Panc1 (cell line): Measurements from ENCODE around the gene C19orf53. TPM values are rescaled to one million over a fixed set of nuclear protein-coding genes. Genes with fewer than 3 reads are reported as not detected.

Source experiments
- ATAC-seq: fragments of 200-7000 bp; cut with Tn5 transposase; 2 replicates; pipeline ENCODE4 v1.9.1; 2020; ENCODE audit warnings: mild to moderate bottlenecking, moderate library complexity
- BruUV-seq: library from RNA; stranded (reverse); fragments of 400-500 nt; replicated peaks from 2 replicates; lab custom pipeline; 2021; lab: Mats Ljungman, UMichigan
- CTCF ChIA-PET: fragments of 300-600 bp; sonication (Branson Sonifier 250); formaldehyde crosslinking; loops from one replicate; lab custom pipeline; 2022; ENCODE audit warnings: antibody characterized with exemption; lab: Charles Lee
- POLR2A ChIA-PET: fragments of 300-600 bp; sonication (Branson Sonifier 250); formaldehyde crosslinking; loops from one replicate; lab custom pipeline; 2022; ENCODE audit warnings: antibody characterized with exemption; lab: Charles Lee
- DNase-seq: peaks from one replicate; pipeline ENCODE4 v3.0.0-alpha.2; 2010; ENCODE audit warnings: low read depth, low spot score
- H3K27ac ChIP-seq: 2 replicates; pipeline ENCODE4 v1.5.1; 2011; ENCODE audit warnings: mild to moderate bottlenecking, low read length, inconsistent platforms
- H3K27me3 ChIP-seq: fragments of 200-500 bp; sonication (Bioruptor generic); 2 replicates; pipeline ENCODE4 v1.6.0; 2014; ENCODE audit warnings: low read length, inconsistent platforms; ENCODE audit not compliant: control insufficient read depth, insufficient read depth
- H3K36me3 ChIP-seq: fragments of 200-500 bp; sonication (Bioruptor generic); 2 replicates; pipeline ENCODE4 v1.5.1; 2014; ENCODE audit warnings: inconsistent platforms, mild to moderate bottlenecking, low read length, moderate library complexity; ENCODE audit not compliant: control insufficient read depth, insufficient read depth
- H3K4me1 ChIP-seq: 2 replicates; pipeline ENCODE4 v1.5.1; 2011; ENCODE audit warnings: inconsistent platforms, mild to moderate bottlenecking, low read length, moderate library complexity; ENCODE audit not compliant: control insufficient read depth, insufficient read depth
- H3K4me3 ChIP-seq, 2 experiments: 2 replicates each; pipeline ENCODE4 v1.5.1; 2011 to 2012; ENCODE audit warnings: low read depth in 2 of 2, low read length in 2 of 2, mild to moderate bottlenecking in 2 of 2, inconsistent platforms in 1 of 2, moderate library complexity in 1 of 2
- H3K9me3 ChIP-seq: fragments of 200-500 bp; sonication (Bioruptor generic); 2 replicates; pipeline ENCODE4 v1.5.1; 2014; ENCODE audit warnings: low read depth, mild to moderate bottlenecking, inconsistent platforms, low read length, moderate library complexity; ENCODE audit not compliant: control insufficient read depth, insufficient read depth
- CTCF ChIP-seq: fragments of 450-650 bp; IDR thresholded peaks from 2 replicates; pipeline ENCODE4 v1.5.1; 2017; ENCODE audit warnings: mild to moderate bottlenecking
- POLR2AphosphoS5 ChIP-seq: IDR thresholded peaks from 2 replicates; pipeline ENCODE4 v1.6.1; 2012; ENCODE audit warnings: mild to moderate bottlenecking, low read depth, low read length, moderate library complexity
- REST ChIP-seq, 2 experiments: IDR thresholded peaks; 2 replicates each; pipeline ENCODE4 v1.6.1; 2011 to 2012; ENCODE audit warnings: low read depth in 2 of 2, control low read depth in 1 of 2, low read length in 1 of 2, mild to moderate bottlenecking in 1 of 2, moderate library complexity in 1 of 2; ENCODE audit not compliant: insufficient read depth in 1 of 2
- SIN3A ChIP-seq: IDR thresholded peaks from 2 replicates; pipeline ENCODE4 v1.6.1; 2012; ENCODE audit warnings: low read depth, mild to moderate bottlenecking, low read length, moderate library complexity, borderline replicate concordance; ENCODE audit not compliant: insufficient read depth
- TCF7L2 ChIP-seq: IDR thresholded peaks from 2 replicates; pipeline ENCODE4 v1.6.1; 2011; ENCODE audit warnings: mild to moderate bottlenecking, low read depth, low read length, inconsistent platforms
- in situ Hi-C: cut with HindIII; loops from 2 replicates; pipeline ENCODE4 v1.10.0; 2016; ENCODE audit warnings: low sequenced_read_pairs, low pct_unique_long_range_greater_than_20kb
- intact Hi-C: fragments of 100-400 bp; cut with micrococcal nuclease; formaldehyde crosslinking; loops from one replicate; pipeline ENCODE4 v1.10.0; 2022; ENCODE audit not compliant: unreplicated experiment
- total RNA-seq: library from RNA; stranded (reverse); gene quantifications from one replicate; pipeline ENCODE4 v1.2.1, GENCODE V29; 2021; ENCODE audit not compliant: unreplicated experiment

The C19orf53 gene
- total RNA-seq, 1 experiment from 2014 or later, result 97.2 TPM

GRCh38 chr19:13758795-13759194 lies 15.5 kb upstream of the C19orf53 start:
- in situ Hi-C loops (no loop called here), intact Hi-C loops (no loop called here)
- POLR2A ChIA-PET, result no interaction called here
- TF ChIP-seq CTCF (no peak), POLR2AphosphoS5 (no peak), REST (IDR thresholded peaks at IDR 0.05; ENCODE audit: insufficient read depth in 1 of 2, low read depth in 2 of 2, low read length in 1 of 2) (no peak), SIN3A (no peak), TCF7L2 (no peak)
- Histone ChIP-seq H3K27me3 (no peaks in the 10 kb centered on the region), H3K27ac (no peak overlapping the region), H3K9me3 (no peaks in the 10 kb centered on the region), H3K4me3 (no peak overlapping the region), H3K4me1 (no peaks in the 10 kb centered on the region), H3K36me3 (peaks cover 3% of the 10 kb centered on the region; the same call in 1 of the 2 replicates)
- CTCF ChIA-PET, result no interaction called here
- DNase-seq (no peak), ATAC-seq (no peak)
- no TSS peak for BruUV-seq

- POLR2A ChIA-PET, result interaction anchor here (0.5 kb wide), 1 partner anchor 480 kb away, joined by 4 read pairs; no protein-coding TSS in a partner anchor
Measured at GRCh38 chr19:13761423-13761822, 12.8 kb upstream of the C19orf53 start.

More at GRCh38 chr19:13761423-13761822, 12.8 kb upstream of the C19orf53 start:
- intact Hi-C loops (no loop called here), in situ Hi-C loops (no loop called here)
- Histone ChIP-seq H3K27ac (no peak overlapping the region), H3K9me3 (no peaks in the 10 kb centered on the region), H3K4me1 (0 out of 2 replicates have a peak, but pooled peaks cover 4% of the 10 kb centered on the region), H3K4me3 (no peak overlapping the region), H3K27me3 (no peaks in the 10 kb centered on the region), H3K36me3 (no peaks in the 10 kb centered on the region)
- CTCF ChIA-PET, result no interaction called here
- no peak for DNase-seq
- no peak for TF ChIP-seq CTCF
- no peak for TF ChIP-seq REST (IDR thresholded peaks at IDR 0.05; ENCODE audit: insufficient read depth in 1 of 2, low read depth in 2 of 2, low read length in 1 of 2)
- no peak for TF ChIP-seq TCF7L2
- TF ChIP-seq POLR2AphosphoS5, result no peak
- TF ChIP-seq SIN3A, result no peak
- no TSS peak for BruUV-seq
- ATAC-seq, result no peak
